ENCODE data around the gene INSIG1. TPM values are rescaled to one million over a fixed set of nuclear protein-coding genes. Genes with fewer than 3 reads are reported as not detected.

INSIG1 gene
- total RNA-seq, 1 experiment from 2014 or later: 54.7 TPM

DNA sequence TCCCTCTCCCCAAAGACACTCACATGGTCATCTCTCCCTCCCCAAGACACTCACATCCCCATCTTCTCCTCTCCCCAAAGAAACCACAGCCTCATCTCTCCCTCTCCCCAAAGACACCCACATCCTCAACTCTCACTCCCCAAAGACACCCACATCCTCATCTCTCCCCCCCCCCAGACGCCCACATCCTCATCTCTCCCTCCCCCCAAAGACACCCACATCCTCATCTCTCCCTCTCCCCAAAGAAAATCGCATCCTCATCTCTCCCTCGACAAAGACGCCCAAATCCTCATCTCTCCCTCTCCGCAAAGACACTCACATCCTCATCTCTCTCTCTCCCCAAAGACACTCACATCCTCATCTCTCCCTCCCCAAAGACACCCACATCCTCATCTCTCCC, 31.5 kb downstream of the INSIG1 start:
- H3K9me3 ChIP-seq (ENCODE audit: control insufficient read depth in 1 of 2, insufficient read depth in 1 of 2, low read depth in 1 of 2, low read length in 2 of 2): no peaks in the 10 kb centered on the region
- no peaks in the 10 kb centered on the region for H3K4me1 ChIP-seq (ENCODE audit: control insufficient read depth in 1 of 2, insufficient read depth in 2 of 2, low read length in 2 of 2)
- ChIA-PET RAD21 (ENCODE audit: low non-redundant PET in 1 of 2, low total read pairs in 2 of 2, uncharacterized antibody in 2 of 2, unreplicated experiment in 2 of 2) (no interaction called here), CTCF (no interaction called here), POLR2A (no interaction called here)
- H3K4me2 ChIP-seq (ENCODE audit: low read length): no peak overlapping the region
- TF ChIP-seq POLR2A (IDR thresholded peaks at IDR 0.05; ENCODE audit: borderline replicate concordance, extremely low read depth, insufficient read depth, insufficient read length) (no peak), CEBPB (IDR thresholded peaks at IDR 0.05; ENCODE audit: low read depth) (no peak), SRF (IDR thresholded peaks at IDR 0.05; ENCODE audit: low read depth) (no peak), ZFX (IDR thresholded peaks at IDR 0.05) (no peak)
- no peak overlapping the region for H3K9ac ChIP-seq (ENCODE audit: low read length)
- no peaks in the 10 kb centered on the region for H4K20me1 ChIP-seq (ENCODE audit: insufficient read depth)
- H3K9me2 ChIP-seq (ENCODE audit: insufficient read depth): no peaks in the 10 kb centered on the region
- intact Hi-C loops (cut with micrococcal nuclease): no loop called here
- no peaks in the 10 kb centered on the region for H3K36me3 ChIP-seq (ENCODE audit: control insufficient read depth in 1 of 2, insufficient read depth in 2 of 2, low read length in 2 of 2)
- no peak overlapping the region for H3K4me3 ChIP-seq (replicated peaks in 1 of 2; ENCODE audit: low read depth in 1 of 2, low read length in 2 of 2)
- H3K27ac ChIP-seq (ENCODE audit: low read depth, low read length): no peak overlapping the region
- peaks cover 25% of the 10 kb centered on the region; the same call in 1 of the 2 replicates for H3K27me3 ChIP-seq (ENCODE audit: insufficient read depth, low read length)
- BruUV-seq (replicated peaks): no TSS peak
- ATAC-seq: no peak
- no peak overlapping the region for H2AFZ ChIP-seq (ENCODE audit: low read depth, low read length, poor library complexity, severe bottlenecking)
- DNase-seq (ENCODE audit: low read depth, low spot score): no peak
- no peaks in the 10 kb centered on the region for H3K79me2 ChIP-seq (ENCODE audit: insufficient read depth, low read length)

- Histone ChIP-seq H3K4me2 (ENCODE audit: low read length) (no peak overlapping the region), H2AFZ (ENCODE audit: low read depth, low read length, poor library complexity, severe bottlenecking) (no peak overlapping the region), H3K4me1 (ENCODE audit: control insufficient read depth in 1 of 2, insufficient read depth in 2 of 2, low read length in 2 of 2) (no peaks in the 10 kb centered on the region), H3K27me3 (ENCODE audit: insufficient read depth, low read length) (peaks cover 40% of the 10 kb centered on the region; the same call in 1 of the 2 replicates), H3K27ac (ENCODE audit: low read depth, low read length) (no peak overlapping the region), H3K4me3 (replicated peaks in 1 of 2; ENCODE audit: low read depth in 1 of 2, low read length in 2 of 2) (no peak overlapping the region), H3K79me2 (ENCODE audit: insufficient read depth, low read length) (no peaks in the 10 kb centered on the region), H3K9me3 (ENCODE audit: control insufficient read depth in 1 of 2, insufficient read depth in 1 of 2, low read depth in 1 of 2, low read length in 2 of 2) (no peaks in the 10 kb centered on the region), H3K36me3 (ENCODE audit: control insufficient read depth in 1 of 2, insufficient read depth in 2 of 2, low read length in 2 of 2) (no peaks in the 10 kb centered on the region), H4K20me1 (ENCODE audit: insufficient read depth) (no peaks in the 10 kb centered on the region), H3K9ac (ENCODE audit: low read length) (no peak overlapping the region), H3K9me2 (ENCODE audit: insufficient read depth) (no peaks in the 10 kb centered on the region)
- intact Hi-C loops (cut with micrococcal nuclease): no loop called here
- POLR2A ChIA-PET: no interaction called here
- no TSS peak for BruUV-seq (replicated peaks)
- RAD21 ChIA-PET (ENCODE audit: low non-redundant PET in 1 of 2, low total read pairs in 2 of 2, uncharacterized antibody in 2 of 2, unreplicated experiment in 2 of 2): no interaction called here
- CTCF ChIA-PET: no interaction called here
- DNase-seq (ENCODE audit: low read depth, low spot score) (no peak), ATAC-seq (no peak)
- TF ChIP-seq SRF (IDR thresholded peaks at IDR 0.05; ENCODE audit: low read depth): no peak
- no peak for TF ChIP-seq MAX (IDR thresholded peaks at IDR 0.05)
- no peak for TF ChIP-seq RAD21 (IDR thresholded peaks at IDR 0.05; ENCODE audit: low read depth)
- TF ChIP-seq, protein P1, sequence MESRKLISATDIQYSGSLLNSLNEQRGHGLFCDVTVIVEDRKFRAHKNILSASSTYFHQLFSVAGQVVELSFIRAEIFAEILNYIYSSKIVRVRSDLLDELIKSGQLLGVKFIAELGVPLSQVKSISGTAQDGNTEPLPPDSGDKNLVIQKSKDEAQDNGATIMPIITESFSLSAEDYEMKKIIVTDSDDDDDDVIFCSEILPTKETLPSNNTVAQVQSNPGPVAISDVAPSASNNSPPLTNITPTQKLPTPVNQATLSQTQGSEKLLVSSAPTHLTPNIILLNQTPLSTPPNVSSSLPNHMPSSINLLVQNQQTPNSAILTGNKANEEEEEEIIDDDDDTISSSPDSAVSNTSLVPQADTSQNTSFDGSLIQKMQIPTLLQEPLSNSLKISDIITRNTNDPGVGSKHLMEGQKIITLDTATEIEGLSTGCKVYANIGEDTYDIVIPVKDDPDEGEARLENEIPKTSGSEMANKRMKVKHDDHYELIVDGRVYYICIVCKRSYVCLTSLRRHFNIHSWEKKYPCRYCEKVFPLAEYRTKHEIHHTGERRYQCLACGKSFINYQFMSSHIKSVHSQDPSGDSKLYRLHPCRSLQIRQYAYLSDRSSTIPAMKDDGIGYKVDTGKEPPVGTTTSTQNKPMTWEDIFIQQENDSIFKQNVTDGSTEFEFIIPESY (IDR thresholded peaks at IDR 0.05; ENCODE audit: extremely low read depth, insufficient replicate concordance, low read length): no peak
- TF ChIP-seq ATF3 (IDR thresholded peaks at IDR 0.05): no peak
- no peak for TF ChIP-seq EZH2 (IDR thresholded peaks at IDR 0.05)
- TF ChIP-seq CBX3 (IDR thresholded peaks at IDR 0.05; ENCODE audit: low read depth): no peak
- no peak for TF ChIP-seq EGR1 (IDR thresholded peaks at IDR 0.05; ENCODE audit: low read depth)
- no peak for TF ChIP-seq POLR2AphosphoS5 (IDR thresholded peaks at IDR 0.05; ENCODE audit: low read depth, low read length)
- TF ChIP-seq, protein P2, sequence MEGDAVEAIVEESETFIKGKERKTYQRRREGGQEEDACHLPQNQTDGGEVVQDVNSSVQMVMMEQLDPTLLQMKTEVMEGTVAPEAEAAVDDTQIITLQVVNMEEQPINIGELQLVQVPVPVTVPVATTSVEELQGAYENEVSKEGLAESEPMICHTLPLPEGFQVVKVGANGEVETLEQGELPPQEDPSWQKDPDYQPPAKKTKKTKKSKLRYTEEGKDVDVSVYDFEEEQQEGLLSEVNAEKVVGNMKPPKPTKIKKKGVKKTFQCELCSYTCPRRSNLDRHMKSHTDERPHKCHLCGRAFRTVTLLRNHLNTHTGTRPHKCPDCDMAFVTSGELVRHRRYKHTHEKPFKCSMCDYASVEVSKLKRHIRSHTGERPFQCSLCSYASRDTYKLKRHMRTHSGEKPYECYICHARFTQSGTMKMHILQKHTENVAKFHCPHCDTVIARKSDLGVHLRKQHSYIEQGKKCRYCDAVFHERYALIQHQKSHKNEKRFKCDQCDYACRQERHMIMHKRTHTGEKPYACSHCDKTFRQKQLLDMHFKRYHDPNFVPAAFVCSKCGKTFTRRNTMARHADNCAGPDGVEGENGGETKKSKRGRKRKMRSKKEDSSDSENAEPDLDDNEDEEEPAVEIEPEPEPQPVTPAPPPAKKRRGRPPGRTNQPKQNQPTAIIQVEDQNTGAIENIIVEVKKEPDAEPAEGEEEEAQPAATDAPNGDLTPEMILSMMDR (IDR thresholded peaks at IDR 0.05 in 2 of 3, conservative IDR thresholded peaks at IDR 0.05 in 1 of 3; ENCODE audit: borderline replicate concordance in 1 of 3, insufficient read depth in 1 of 3, low read depth in 2 of 3, low read length in 2 of 3): no peak
- no peak for TF ChIP-seq REST (IDR thresholded peaks at IDR 0.05; ENCODE audit: low read depth)
- no peak for TF ChIP-seq ZFX (IDR thresholded peaks at IDR 0.05)
Measured at GRCh38 chr7:155331396-155331795, 33.7 kb downstream of the INSIG1 start.

Data from HCT116 (cell line).